ENCODE measurements around the gene GRIK4. TPM values are rescaled to one million over a fixed set of nuclear protein-coding genes. Genes with fewer than 3 reads are reported as not detected.

The GRIK4 gene
- polyA plus RNA-seq, 1 of the 3 experiments (the other 2 are of a cell fraction): 0.03 TPM

- Histone ChIP-seq H3K9me3 (no peaks in the 10 kb centered on the region), H3K27ac (ENCODE audit: low read depth in 2 of 2, low read length in 1 of 2) (no peak overlapping the region), H3F3A (replicated peaks; ENCODE audit: insufficient read depth) (no peaks in the 10 kb centered on the region), H3K4me1 (ENCODE audit: control insufficient read depth in 1 of 2, insufficient read depth in 2 of 2, low read depth in 1 of 2, low read length in 1 of 2) (peaks cover 0 to 21% of the 10 kb centered on the region in 2 experiments; a peak in 1 of 4 replicates), H3K36me3 (replicated peaks in 1 of 2; ENCODE audit: control insufficient read depth in 1 of 2, insufficient read depth in 2 of 2, low read length in 1 of 2) (no peaks in the 10 kb centered on the region), H3K9ac (no peak overlapping the region), H3K9me2 (no peaks in the 10 kb centered on the region), H3K27me3 (ENCODE audit: insufficient read depth) (no peaks in the 10 kb centered on the region), H2AFZ (ENCODE audit: low read depth) (no peak overlapping the region), H4K20me1 (ENCODE audit: insufficient read depth) (no peaks in the 10 kb centered on the region), H3K79me2 (ENCODE audit: insufficient read depth) (no peaks in the 10 kb centered on the region), H3K4me3 (ENCODE audit: low read depth in 2 of 2, low read length in 1 of 2) (no peak overlapping the region), H3K4me2 (no peak overlapping the region)
- peak; percentile 50 for DNase-seq
- POLR2A ChIA-PET: no interaction called here
- TF ChIP-seq CTCF (IDR thresholded peaks at IDR 0.05) (no peak), REST (IDR thresholded peaks at IDR 0.05; ENCODE audit: low read depth, low read length) (no peak), EP300 (IDR thresholded peaks at IDR 0.05; ENCODE audit: borderline replicate concordance in 1 of 2, low read depth in 1 of 2, low read length in 1 of 2) (no peak), ELF1 (IDR thresholded peaks at IDR 0.05) (no peak)
- 16% methylated on average over 4 of the region's 6 CpGs for WGBS (ENCODE audit: low lambda C conversion rate)
- CTCF ChIA-PET: interaction anchor here (0.8 to 1.0 kb wide), 2 partner anchors 9 to 32 kb away, joined by 3 read pairs; no protein-coding TSS in a partner anchor
Observed at GRCh38 chr11:120898568-120898967, 387.0 kb downstream of the GRIK4 start.

- H3K27me3 ChIP-seq (ENCODE audit: insufficient read depth): no peaks in the 10 kb centered on the region
- no peaks in the 10 kb centered on the region for H3K36me3 ChIP-seq (replicated peaks in 1 of 2; ENCODE audit: control insufficient read depth in 1 of 2, insufficient read depth in 2 of 2, low read length in 1 of 2)
- peaks cover 0 to 16% of the 10 kb centered on the region in 2 experiments; a peak in 1 of 4 replicates for H3K4me1 ChIP-seq (ENCODE audit: control insufficient read depth in 1 of 2, insufficient read depth in 2 of 2, low read depth in 1 of 2, low read length in 1 of 2)
- H3F3A ChIP-seq (replicated peaks; ENCODE audit: insufficient read depth): no peaks in the 10 kb centered on the region
- ChIA-PET CTCF (interaction anchor here (1.1 kb wide), 2 partner anchors 29 to 95 kb away, joined by 3 to 4 read pairs; no protein-coding TSS in a partner anchor), POLR2A (no interaction called here)
- H3K9ac ChIP-seq: no peak overlapping the region
- no peaks in the 10 kb centered on the region for H3K9me3 ChIP-seq
- no peak overlapping the region for H2AFZ ChIP-seq (ENCODE audit: low read depth)
- no peaks in the 10 kb centered on the region for H3K9me2 ChIP-seq
- no peak overlapping the region for H3K27ac ChIP-seq (ENCODE audit: low read depth in 2 of 2, low read length in 1 of 2)
- DNase-seq: no peak
- H3K4me3 ChIP-seq (ENCODE audit: low read depth in 2 of 2, low read length in 1 of 2): no peak overlapping the region
- H3K4me2 ChIP-seq: no peak overlapping the region
- H4K20me1 ChIP-seq (ENCODE audit: insufficient read depth): no peaks in the 10 kb centered on the region
- WGBS (ENCODE audit: low lambda C conversion rate): 48% methylated on average over 3 of the region's 3 CpGs
- H3K79me2 ChIP-seq (ENCODE audit: insufficient read depth): no peaks in the 10 kb centered on the region
- TF ChIP-seq IRF3 (IDR thresholded peaks at IDR 0.05; ENCODE audit: low read depth, low read length) (no peak), USF2 (IDR thresholded peaks at IDR 0.05; ENCODE audit: borderline replicate concordance, low read depth, low read length) (no peak), MXI1 (IDR thresholded peaks at IDR 0.05; ENCODE audit: low read depth, low read length) (no peak), ZBTB33 (IDR thresholded peaks at IDR 0.05; ENCODE audit: borderline replicate concordance, low read depth) (no peak), RAD21 (IDR thresholded peaks at IDR 0.05; ENCODE audit: low read length) (no peak), NFIC (IDR thresholded peaks at IDR 0.05; ENCODE audit: borderline replicate concordance) (no peak), CHD2 (IDR thresholded peaks at IDR 0.05; ENCODE audit: low read length, partially characterized antibody) (no peak), ELF1 (IDR thresholded peaks at IDR 0.05) (no peak), GABPA (IDR thresholded peaks at IDR 0.05; ENCODE audit: low read depth) (no peak), TAF1 (IDR thresholded peaks at IDR 0.05; ENCODE audit: borderline replicate concordance, low read depth, low read length) (no peak), JUND (IDR thresholded peaks at IDR 0.05) (no peak), MEF2A (IDR thresholded peaks at IDR 0.05; ENCODE audit: borderline replicate concordance, low read depth) (no peak), RCOR1 (IDR thresholded peaks at IDR 0.05; ENCODE audit: low read length) (no peak), MAX (IDR thresholded peaks at IDR 0.05; ENCODE audit: low read depth) (no peak), RXRA (IDR thresholded peaks at IDR 0.05; ENCODE audit: borderline replicate concordance, low read depth) (no peak), TCF12 (IDR thresholded peaks at IDR 0.05) (no peak)
Observed at GRCh38 chr11:120899720-120900119, 388.2 kb downstream of the GRIK4 start.

Measured in SK-N-SH (cell line).